HCT116 (cell line): ENCODE data around the gene KIF21B. TPM values are rescaled to one million over a fixed set of nuclear protein-coding genes. Genes with fewer than 3 reads are reported as not detected.
"Not testable (repeated sequence)": the region's sequence is repeated elsewhere in the genome, so short reads cannot be mapped to it uniquely, and the experiment has no call there.

Source experiments
- ATAC-seq: fragments of 200-7000 bp; cut with Tn5 transposase; 2 replicates; pipeline ENCODE4 v1.9.1; 2020; ENCODE audit warnings: mild to moderate bottlenecking, moderate library complexity
- BruUV-seq: library from RNA; stranded (reverse); fragments of 400-500 nt; replicated peaks from 2 replicates; lab custom pipeline; 2021; lab: Mats Ljungman, UMichigan
- CTCF ChIA-PET: fragments of 300-600 bp; sonication (Branson Sonifier 250); formaldehyde crosslinking; loops from one replicate; lab custom pipeline; 2021; ENCODE audit warnings: antibody characterized with exemption; lab: Charles Lee
- POLR2A ChIA-PET: fragments of 300-600, 350-600 bp; sonication (Branson Sonifier 250); formaldehyde crosslinking; loops from one replicate; lab custom pipeline; 2021; ENCODE audit warnings: antibody characterized with exemption; lab: Charles Lee
- RAD21 ChIA-PET, 2 experiments: fragments of 300-600 bp; sonication (Branson Sonifier 250); formaldehyde crosslinking; loops; one replicate each; lab custom pipeline; 2023; ENCODE audit warnings: low total read pairs in 2 of 2; ENCODE audit not compliant: uncharacterized antibody in 2 of 2, unreplicated experiment in 2 of 2, low non-redundant PET in 1 of 2; lab: Charles Lee
- DNase-seq: peaks from one replicate; pipeline ENCODE4 v3.0.0-alpha.2; 2010; ENCODE audit warnings: low read depth, low spot score
- H2AFZ ChIP-seq: fragments of 200-600 bp; shearing (Covaris generic), sonication (generic); 2 replicates; pipeline ENCODE4 v1.6.1; 2017; ENCODE audit warnings: low read depth, mixed run types, mixed read lengths, antibody characterized with exemption, low read length; ENCODE audit not compliant: poor library complexity, severe bottlenecking
- H3K27ac ChIP-seq: 2 replicates; pipeline ENCODE4 v1.5.1; 2012; ENCODE audit warnings: low read depth, low read length
- H3K27me3 ChIP-seq: fragments of 200-600 bp; sonication (generic); 2 replicates; pipeline ENCODE4 v1.6.1; 2016; ENCODE audit warnings: mixed run types, low read length, mixed read lengths; ENCODE audit not compliant: insufficient read depth
- H3K36me3 ChIP-seq, 2 experiments: fragments of 200-500 bp in 1 of 2; fragments of 200-600 bp in 1 of 2; sonication (Bioruptor generic) in 1 of 2; sonication (generic) in 1 of 2; 2 replicates each; pipeline versions ENCODE4 v1.5.1 to v1.6.1; 2014 to 2016; ENCODE audit warnings: low read length in 2 of 2, inconsistent platforms in 1 of 2, mixed read lengths in 1 of 2, mixed run types in 1 of 2; ENCODE audit not compliant: insufficient read depth in 2 of 2, control insufficient read depth in 1 of 2
- H3K4me1 ChIP-seq, 2 experiments: fragments of 200-600 bp in 1 of 2; sonication (generic) in 1 of 2; 2 replicates each; pipeline versions ENCODE4 v1.5.1 to v1.6.1; 2012 to 2017; ENCODE audit warnings: low read length in 2 of 2, inconsistent platforms in 1 of 2, mild to moderate bottlenecking in 1 of 2, mixed read lengths in 1 of 2, mixed run types in 1 of 2, moderate library complexity in 1 of 2; ENCODE audit not compliant: insufficient read depth in 2 of 2, control insufficient read depth in 1 of 2
- H3K4me2 ChIP-seq: fragments of 200-600 bp; sonication (generic); 2 replicates; pipeline ENCODE4 v1.6.1; 2017; ENCODE audit warnings: mixed run types, low read length, mixed read lengths
- H3K4me3 ChIP-seq, 2 experiments: fragments of 200-600 bp in 1 of 2; sonication (generic) in 1 of 2; replicated peaks in 1 of 2; 2 replicates each; pipeline ENCODE4 v1.5.1; 2011 to 2016; ENCODE audit warnings: low read length in 2 of 2, control low read depth in 1 of 2, low read depth in 1 of 2, mild to moderate bottlenecking in 1 of 2, mixed read lengths in 1 of 2, mixed run types in 1 of 2
- H3K79me2 ChIP-seq: fragments of 200-600 bp; sonication (generic); 2 replicates; pipeline ENCODE4 v1.6.1; 2017; ENCODE audit warnings: mild to moderate bottlenecking, mixed run types, low read length, moderate library complexity, mixed read lengths; ENCODE audit not compliant: insufficient read depth
- H3K9ac ChIP-seq: fragments of 200-600 bp; sonication (generic); 2 replicates; pipeline ENCODE4 v1.6.1; 2016; ENCODE audit warnings: low read length, mixed read lengths
- H3K9me2 ChIP-seq: fragments of 200-600 bp; sonication (generic), shearing (Covaris generic); 2 replicates; pipeline ENCODE4 v1.6.1; 2017; ENCODE audit warnings: mixed run types, mild to moderate bottlenecking, moderate library complexity; ENCODE audit not compliant: insufficient read depth
- H3K9me3 ChIP-seq, 2 experiments: fragments of 200-500 bp in 1 of 2; fragments of 200-600 bp in 1 of 2; sonication (Bioruptor generic) in 1 of 2; sonication (generic) in 1 of 2; 2 replicates each; pipeline ENCODE4 v1.6.1; 2014 to 2017; ENCODE audit warnings: low read length in 2 of 2, mixed read lengths in 2 of 2, inconsistent platforms in 1 of 2, low read depth in 1 of 2, mild to moderate bottlenecking in 1 of 2, mixed run types in 1 of 2, moderate library complexity in 1 of 2; ENCODE audit not compliant: control insufficient read depth in 1 of 2, insufficient read depth in 1 of 2
- H4K20me1 ChIP-seq: fragments of 200-600 bp; sonication (generic), shearing (Covaris generic); 2 replicates; pipeline ENCODE4 v1.6.1; 2017; ENCODE audit warnings: mixed run types, mild to moderate bottlenecking, moderate library complexity; ENCODE audit not compliant: insufficient read depth
- intact Hi-C: fragments of 100-400 bp; cut with micrococcal nuclease; formaldehyde crosslinking; loops from 2 replicates; pipeline ENCODE4 v1.10.0; 2022
- total RNA-seq: library from RNA; stranded (reverse); gene quantifications from one replicate; pipeline ENCODE4 v1.2.1, GENCODE V29; 2021; ENCODE audit not compliant: unreplicated experiment
- TF ChIP-seq, protein P1 (sequence below): IDR thresholded peaks from 2 replicates; pipeline ENCODE4 v1.6.1; 2011; ENCODE audit warnings: mild to moderate bottlenecking, low read length, moderate library complexity; ENCODE audit not compliant: insufficient replicate concordance; ENCODE audit errors: extremely low read depth

Gene KIF21B
- total RNA-seq, 1 experiment from 2014 or later, result 6.1 TPM

DNA sequence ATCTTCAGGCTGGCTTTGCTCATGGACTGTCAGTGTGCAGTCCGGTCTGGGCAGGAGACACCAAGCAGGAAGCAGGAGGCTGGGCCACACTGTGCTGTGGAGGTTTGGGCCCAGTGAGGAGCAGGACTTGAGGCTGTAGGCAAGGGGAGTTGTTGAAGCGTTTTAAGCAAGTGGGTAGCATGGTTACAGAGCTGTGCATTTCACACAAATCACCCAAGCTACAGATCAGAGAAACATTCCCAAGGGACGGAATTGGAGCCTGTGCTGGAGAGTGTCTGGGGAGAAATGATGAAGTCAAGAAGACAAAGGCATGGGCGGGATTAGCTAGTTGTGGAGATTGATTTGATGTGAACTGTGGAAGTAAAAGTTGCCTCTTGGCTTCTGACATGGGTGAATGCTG lies 60.9 kb downstream of the KIF21B start:
- Histone ChIP-seq H3K9me2 (no peaks in the 10 kb centered on the region), H3K4me3 (no peak overlapping the region), H3K4me1 (no peaks in the 10 kb centered on the region), H3K27ac (no peak overlapping the region), H3K9me3 (no peaks in the 10 kb centered on the region), H2AFZ (no peak overlapping the region), H3K4me2 (no peak overlapping the region), H3K36me3 (no peaks in the 10 kb centered on the region), H3K79me2 (no peaks in the 10 kb centered on the region), H3K27me3 (no peaks in the 10 kb centered on the region), H4K20me1 (no peaks in the 10 kb centered on the region), H3K9ac (no peak overlapping the region)
- ChIA-PET CTCF (no interaction called here), RAD21 (no interaction called here), POLR2A (no interaction called here)
- no peak for DNase-seq
- no peak for ATAC-seq
- no TSS peak for BruUV-seq
- TF ChIP-seq, protein P1, sequence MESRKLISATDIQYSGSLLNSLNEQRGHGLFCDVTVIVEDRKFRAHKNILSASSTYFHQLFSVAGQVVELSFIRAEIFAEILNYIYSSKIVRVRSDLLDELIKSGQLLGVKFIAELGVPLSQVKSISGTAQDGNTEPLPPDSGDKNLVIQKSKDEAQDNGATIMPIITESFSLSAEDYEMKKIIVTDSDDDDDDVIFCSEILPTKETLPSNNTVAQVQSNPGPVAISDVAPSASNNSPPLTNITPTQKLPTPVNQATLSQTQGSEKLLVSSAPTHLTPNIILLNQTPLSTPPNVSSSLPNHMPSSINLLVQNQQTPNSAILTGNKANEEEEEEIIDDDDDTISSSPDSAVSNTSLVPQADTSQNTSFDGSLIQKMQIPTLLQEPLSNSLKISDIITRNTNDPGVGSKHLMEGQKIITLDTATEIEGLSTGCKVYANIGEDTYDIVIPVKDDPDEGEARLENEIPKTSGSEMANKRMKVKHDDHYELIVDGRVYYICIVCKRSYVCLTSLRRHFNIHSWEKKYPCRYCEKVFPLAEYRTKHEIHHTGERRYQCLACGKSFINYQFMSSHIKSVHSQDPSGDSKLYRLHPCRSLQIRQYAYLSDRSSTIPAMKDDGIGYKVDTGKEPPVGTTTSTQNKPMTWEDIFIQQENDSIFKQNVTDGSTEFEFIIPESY, result no peak
- intact Hi-C loops, result no loop called here

DNA sequence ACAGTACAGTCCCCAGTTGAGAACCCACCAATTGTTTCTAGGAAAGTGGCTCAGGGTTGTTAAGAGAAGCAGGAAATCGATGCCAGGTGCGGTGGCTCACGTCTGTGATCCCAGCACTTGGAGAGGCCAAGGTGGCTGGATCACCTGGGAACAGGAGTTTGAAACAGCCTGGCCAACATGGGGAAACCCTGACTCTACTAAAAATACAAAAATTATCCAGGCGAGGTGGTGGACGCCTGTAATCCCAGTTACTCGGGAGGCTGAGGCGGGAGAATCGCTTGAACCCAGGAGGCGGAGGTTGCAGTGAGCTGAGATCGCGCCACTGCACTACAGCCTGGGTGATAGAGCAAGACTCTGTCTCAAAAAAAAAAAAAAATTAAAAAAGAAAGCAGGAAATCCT lies 61.4 kb downstream of the KIF21B start:
- H3K4me3 ChIP-seq, POLR2A ChIA-PET, H3K4me1 ChIP-seq, H3K79me2 ChIP-seq, H2AFZ ChIP-seq, CTCF ChIA-PET, RAD21 ChIA-PET, intact Hi-C loops, H3K9ac ChIP-seq, H3K27me3 ChIP-seq, BruUV-seq, H3K9me3 ChIP-seq, ATAC-seq, H3K9me2 ChIP-seq, DNase-seq, H4K20me1 ChIP-seq, H3K4me2 ChIP-seq, H3K36me3 ChIP-seq, H3K27ac ChIP-seq: not testable (repeated sequence)
